Liver (tissue), 3 donors: Measurements from ENCODE around the gene TMEM183A.

Source experiments
- EGR1 ChIP-seq, 2 donors: IDR thresholded peaks; 2 replicates each; pipeline ENCODE4 v1.6.1; 2016 to 2018; ENCODE audit warnings: antibody characterized with exemption in 2 of 2, low read depth in 2 of 2
- RAD21 ChIP-seq, 2 donors: IDR thresholded peaks; 2 replicates each; pipeline ENCODE4 v1.6.1; 2016; ENCODE audit warnings: antibody characterized with exemption in 2 of 2, mild to moderate bottlenecking in 2 of 2
- TF ChIP-seq, protein P1 (sequence below): fragments of 150-350 bp; IDR thresholded peaks from 2 replicates; pipeline ENCODE4 v1.5.1; 2017; ENCODE audit warnings: improper control_type of control experiment, low read depth, low read length; ENCODE audit not compliant: missing input control
- TF ChIP-seq, protein P2 (sequence below): IDR thresholded peaks from 2 replicates; pipeline ENCODE4 v1.6.1; 2016; ENCODE audit warnings: antibody characterized with exemption
- donor health status: healthy.
- donor health status: healthy.

DNA sequence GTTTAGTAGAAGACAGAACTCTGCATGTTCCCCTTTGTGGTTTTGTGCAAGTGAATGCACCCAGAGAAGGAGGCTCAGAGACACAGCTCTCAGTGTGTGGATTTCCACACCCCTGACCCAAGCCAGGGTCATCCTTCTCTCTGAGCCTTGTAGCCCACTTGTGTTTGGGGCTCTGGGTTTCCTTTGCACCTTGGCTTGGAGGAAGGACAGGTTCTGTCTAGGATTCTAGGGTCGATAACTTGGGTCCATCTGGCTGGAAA is 51.4 kb downstream of the TMEM183A start:
- TF ChIP-seq, protein P1, sequence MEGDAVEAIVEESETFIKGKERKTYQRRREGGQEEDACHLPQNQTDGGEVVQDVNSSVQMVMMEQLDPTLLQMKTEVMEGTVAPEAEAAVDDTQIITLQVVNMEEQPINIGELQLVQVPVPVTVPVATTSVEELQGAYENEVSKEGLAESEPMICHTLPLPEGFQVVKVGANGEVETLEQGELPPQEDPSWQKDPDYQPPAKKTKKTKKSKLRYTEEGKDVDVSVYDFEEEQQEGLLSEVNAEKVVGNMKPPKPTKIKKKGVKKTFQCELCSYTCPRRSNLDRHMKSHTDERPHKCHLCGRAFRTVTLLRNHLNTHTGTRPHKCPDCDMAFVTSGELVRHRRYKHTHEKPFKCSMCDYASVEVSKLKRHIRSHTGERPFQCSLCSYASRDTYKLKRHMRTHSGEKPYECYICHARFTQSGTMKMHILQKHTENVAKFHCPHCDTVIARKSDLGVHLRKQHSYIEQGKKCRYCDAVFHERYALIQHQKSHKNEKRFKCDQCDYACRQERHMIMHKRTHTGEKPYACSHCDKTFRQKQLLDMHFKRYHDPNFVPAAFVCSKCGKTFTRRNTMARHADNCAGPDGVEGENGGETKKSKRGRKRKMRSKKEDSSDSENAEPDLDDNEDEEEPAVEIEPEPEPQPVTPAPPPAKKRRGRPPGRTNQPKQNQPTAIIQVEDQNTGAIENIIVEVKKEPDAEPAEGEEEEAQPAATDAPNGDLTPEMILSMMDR = no peak
- no peak for TF ChIP-seq RAD21 (IDR thresholded peaks at IDR 0.05)
- TF ChIP-seq, protein P2, sequence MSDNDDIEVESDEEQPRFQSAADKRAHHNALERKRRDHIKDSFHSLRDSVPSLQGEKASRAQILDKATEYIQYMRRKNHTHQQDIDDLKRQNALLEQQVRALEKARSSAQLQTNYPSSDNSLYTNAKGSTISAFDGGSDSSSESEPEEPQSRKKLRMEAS = no peak
- no peak for TF ChIP-seq EGR1 (IDR thresholded peaks at IDR 0.05; ENCODE audit: low read depth in 2 of 2)
